Subcutaneous adipose tissue (tissue), 4 donors: ENCODE results near the gene FBP1. TPM values are rescaled to one million over a fixed set of nuclear protein-coding genes. Genes with fewer than 3 reads are reported as not detected.

Source experiments
- total RNA-seq, 4 donors: library from RNA; depleted of rRNA; stranded (reverse); fragments of >200 nt; gene quantifications; one replicate each; pipeline ENCODE4 v1.1.0, GENCODE V29; 2016
- TF ChIP-seq, protein P1 (sequence below): fragments of 450-650 bp; IDR thresholded peaks from one replicate; pipeline ENCODE4 v1.5.1; 2016; ENCODE audit warnings: low read depth, mild to moderate bottlenecking, control low read depth, antibody characterized with exemption, moderate library complexity

The FBP1 gene
- total RNA-seq, 4 donors from 2014 or later, result 6.6 to 160 (median 16.2) TPM

DNA sequence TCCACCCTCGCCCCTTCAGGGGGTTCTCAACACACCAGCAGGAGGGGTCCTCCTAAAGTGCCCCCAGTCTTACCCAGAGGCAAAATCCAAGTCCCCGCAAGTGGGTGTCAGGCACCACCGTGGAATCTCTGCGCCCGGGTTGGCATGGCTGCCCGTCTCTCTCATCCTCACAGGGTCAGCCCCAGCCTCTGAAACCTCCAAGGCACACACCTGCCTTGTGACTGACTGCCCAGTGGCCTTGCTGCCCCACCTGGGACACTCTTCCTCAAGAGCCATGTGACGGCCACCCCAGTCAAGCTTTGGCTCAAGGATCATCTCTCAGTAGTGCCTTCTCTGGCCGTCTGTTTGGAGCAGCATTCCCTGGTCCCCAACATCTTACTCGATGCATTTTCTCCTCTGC is 50.6 kb downstream of the FBP1 start:
- TF ChIP-seq, protein P1, sequence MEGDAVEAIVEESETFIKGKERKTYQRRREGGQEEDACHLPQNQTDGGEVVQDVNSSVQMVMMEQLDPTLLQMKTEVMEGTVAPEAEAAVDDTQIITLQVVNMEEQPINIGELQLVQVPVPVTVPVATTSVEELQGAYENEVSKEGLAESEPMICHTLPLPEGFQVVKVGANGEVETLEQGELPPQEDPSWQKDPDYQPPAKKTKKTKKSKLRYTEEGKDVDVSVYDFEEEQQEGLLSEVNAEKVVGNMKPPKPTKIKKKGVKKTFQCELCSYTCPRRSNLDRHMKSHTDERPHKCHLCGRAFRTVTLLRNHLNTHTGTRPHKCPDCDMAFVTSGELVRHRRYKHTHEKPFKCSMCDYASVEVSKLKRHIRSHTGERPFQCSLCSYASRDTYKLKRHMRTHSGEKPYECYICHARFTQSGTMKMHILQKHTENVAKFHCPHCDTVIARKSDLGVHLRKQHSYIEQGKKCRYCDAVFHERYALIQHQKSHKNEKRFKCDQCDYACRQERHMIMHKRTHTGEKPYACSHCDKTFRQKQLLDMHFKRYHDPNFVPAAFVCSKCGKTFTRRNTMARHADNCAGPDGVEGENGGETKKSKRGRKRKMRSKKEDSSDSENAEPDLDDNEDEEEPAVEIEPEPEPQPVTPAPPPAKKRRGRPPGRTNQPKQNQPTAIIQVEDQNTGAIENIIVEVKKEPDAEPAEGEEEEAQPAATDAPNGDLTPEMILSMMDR, result no peak

GRCh38 chr9:94586814-94587213 is 52.5 kb downstream of the FBP1 start:
- TF ChIP-seq, protein P1, result no peak

GRCh38 chr9:94586316-94586715 is 53.0 kb downstream of the FBP1 start:
- TF ChIP-seq, protein P1, result no peak

GRCh38 chr9:94584555-94584954 is 54.8 kb downstream of the FBP1 start:
- TF ChIP-seq, protein P1, result no peak

- TF ChIP-seq, protein P1, result no peak
Measured at GRCh38 chr9:94581728-94582127, 57.6 kb downstream of the FBP1 start.

- TF ChIP-seq, protein P1, result no peak
Measured at GRCh38 chr9:94577571-94577970, 61.7 kb downstream of the FBP1 start.

GRCh38 chr9:94577036-94577435 is 62.3 kb downstream of the FBP1 start:
- TF ChIP-seq, protein P1, result no peak
